Prostate gland (tissue), 2 donors: ENCODE measurements around the gene TTR. TPM values are rescaled to one million over a fixed set of nuclear protein-coding genes. Genes with fewer than 3 reads are reported as not detected.

Source experiments
- DNase-seq: peaks from one replicate; pipeline ENCODE4 v3.0.0-alpha.2; 2019; ENCODE audit warnings: low spot score
- H3K27ac ChIP-seq, 2 donors: fragments of 200-600 bp; sonication (generic); 2 replicates each; pipeline ENCODE4 v1.5.1; 2017 to 2019
- H3K27me3 ChIP-seq: fragments of 200-600 bp; sonication (generic); replicated peaks from 2 replicates; pipeline ENCODE4 v1.5.1; 2019; ENCODE audit not compliant: insufficient read depth
- H3K36me3 ChIP-seq, 2 donors: fragments of 200-600 bp; sonication (generic); 1 replicate in 1 of 2; 2 replicates in 1 of 2; pipeline versions ENCODE4 v1.5.1 to v1.8.1; 2017 to 2019
- H3K4me1 ChIP-seq: fragments of 200-600 bp; sonication (generic); replicated peaks from 2 replicates; pipeline ENCODE4 v1.5.1; 2019
- H3K4me3 ChIP-seq, 2 donors: fragments of 200-600 bp; sonication (generic); 2 replicates each; pipeline ENCODE4 v1.5.1; 2017 to 2019
- H3K9me3 ChIP-seq: fragments of 200-600 bp; sonication (generic); 2 replicates; pipeline ENCODE4 v1.5.1; 2017
- POLR2A ChIP-seq: fragments of 450-650 bp; IDR thresholded peaks from one replicate; pipeline ENCODE4 v1.6.1; 2016; ENCODE audit warnings: antibody characterized with exemption, mild to moderate bottlenecking
- POLR2AphosphoS5 ChIP-seq: sonication (generic); formaldehyde crosslinking; IDR thresholded peaks from one replicate; pipeline ENCODE4 v1.6.1; 2017; ENCODE audit warnings: antibody characterized with exemption
- WGBS: methylation state at CpG from one replicate; pipeline ENCODE4 v1.1.5; 2018; 5-methylcytosine and 5-hydroxymethylcytosine counted together
- intact Hi-C: fragments of 100-400 bp; cut with DNase I; formaldehyde crosslinking; loops from one replicate; pipeline ENCODE4 v1.14.2; 2022
- total RNA-seq, 2 donors: library from RNA; depleted of rRNA; stranded (reverse); fragments of >200 nt; gene quantifications; one replicate each; pipeline ENCODE4 v1.1.0, GENCODE V29; 2016
- TF ChIP-seq, protein P1 (sequence below), 4 experiments: fragments of 200-600 bp in 2 of 4; fragments of 450-650 bp in 2 of 4; sonication (generic) in 2 of 4; IDR thresholded peaks; 1 replicate in 3 of 4; 2 replicates in 1 of 4; pipeline ENCODE4 v1.5.1; 2016 to 2019; ENCODE audit warnings: antibody characterized with exemption in 4 of 4, mild to moderate bottlenecking in 2 of 4, moderate library complexity in 2 of 4

TTR gene
- total RNA-seq, 2 donors from 2014 or later = 0.50 TPM; not detected in 1

- Histone ChIP-seq H3K36me3 (no peaks in the 10 kb centered on the region), H3K9me3 (no peaks in the 10 kb centered on the region), H3K27ac (no peak overlapping the region), H3K4me3 (no peak overlapping the region), H3K4me1 (no peaks in the 10 kb centered on the region), H3K27me3 (no peaks in the 10 kb centered on the region)
- intact Hi-C loops = no loop called here
- WGBS = 58% methylated on average over 4 of the region's 4 CpGs
- no peak for DNase-seq
- no peak for TF ChIP-seq POLR2A
- TF ChIP-seq, protein P1, sequence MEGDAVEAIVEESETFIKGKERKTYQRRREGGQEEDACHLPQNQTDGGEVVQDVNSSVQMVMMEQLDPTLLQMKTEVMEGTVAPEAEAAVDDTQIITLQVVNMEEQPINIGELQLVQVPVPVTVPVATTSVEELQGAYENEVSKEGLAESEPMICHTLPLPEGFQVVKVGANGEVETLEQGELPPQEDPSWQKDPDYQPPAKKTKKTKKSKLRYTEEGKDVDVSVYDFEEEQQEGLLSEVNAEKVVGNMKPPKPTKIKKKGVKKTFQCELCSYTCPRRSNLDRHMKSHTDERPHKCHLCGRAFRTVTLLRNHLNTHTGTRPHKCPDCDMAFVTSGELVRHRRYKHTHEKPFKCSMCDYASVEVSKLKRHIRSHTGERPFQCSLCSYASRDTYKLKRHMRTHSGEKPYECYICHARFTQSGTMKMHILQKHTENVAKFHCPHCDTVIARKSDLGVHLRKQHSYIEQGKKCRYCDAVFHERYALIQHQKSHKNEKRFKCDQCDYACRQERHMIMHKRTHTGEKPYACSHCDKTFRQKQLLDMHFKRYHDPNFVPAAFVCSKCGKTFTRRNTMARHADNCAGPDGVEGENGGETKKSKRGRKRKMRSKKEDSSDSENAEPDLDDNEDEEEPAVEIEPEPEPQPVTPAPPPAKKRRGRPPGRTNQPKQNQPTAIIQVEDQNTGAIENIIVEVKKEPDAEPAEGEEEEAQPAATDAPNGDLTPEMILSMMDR (IDR thresholded peaks at IDR 0.05) = no peak
- no peak for TF ChIP-seq POLR2AphosphoS5
Measured at GRCh38 chr18:31562726-31563125, 29.0 kb upstream of the TTR start.

- no peaks in the 10 kb centered on the region for H3K36me3 ChIP-seq
- H3K27ac ChIP-seq = no peak overlapping the region
- no peak for DNase-seq
- intact Hi-C loops = no loop called here
- no peaks in the 10 kb centered on the region for H3K9me3 ChIP-seq
- H3K4me3 ChIP-seq = no peak overlapping the region
- TF ChIP-seq, protein P1 (IDR thresholded peaks at IDR 0.05) = no peak
- TF ChIP-seq POLR2A = no peak
- no peak for TF ChIP-seq POLR2AphosphoS5
- no peaks in the 10 kb centered on the region for H3K27me3 ChIP-seq
- 38% methylated on average over 1 of the region's 1 CpG for WGBS
- no peaks in the 10 kb centered on the region for H3K4me1 ChIP-seq
Measured at GRCh38 chr18:31563778-31564177, 27.9 kb upstream of the TTR start.

- Histone ChIP-seq H3K27me3 (no peaks in the 10 kb centered on the region), H3K4me3 (no peak overlapping the region), H3K36me3 (no peaks in the 10 kb centered on the region), H3K9me3 (no peaks in the 10 kb centered on the region), H3K27ac (no peak overlapping the region), H3K4me1 (no peaks in the 10 kb centered on the region)
- TF ChIP-seq POLR2AphosphoS5 = no peak
- TF ChIP-seq, protein P1 (IDR thresholded peaks at IDR 0.05) = no peak
- no peak for TF ChIP-seq POLR2A
- intact Hi-C loops = no loop called here
- no peak for DNase-seq
- 83% methylated on average over 2 of the region's 2 CpGs for WGBS
Measured at GRCh38 chr18:31565345-31565744, 26.3 kb upstream of the TTR start.

DNA sequence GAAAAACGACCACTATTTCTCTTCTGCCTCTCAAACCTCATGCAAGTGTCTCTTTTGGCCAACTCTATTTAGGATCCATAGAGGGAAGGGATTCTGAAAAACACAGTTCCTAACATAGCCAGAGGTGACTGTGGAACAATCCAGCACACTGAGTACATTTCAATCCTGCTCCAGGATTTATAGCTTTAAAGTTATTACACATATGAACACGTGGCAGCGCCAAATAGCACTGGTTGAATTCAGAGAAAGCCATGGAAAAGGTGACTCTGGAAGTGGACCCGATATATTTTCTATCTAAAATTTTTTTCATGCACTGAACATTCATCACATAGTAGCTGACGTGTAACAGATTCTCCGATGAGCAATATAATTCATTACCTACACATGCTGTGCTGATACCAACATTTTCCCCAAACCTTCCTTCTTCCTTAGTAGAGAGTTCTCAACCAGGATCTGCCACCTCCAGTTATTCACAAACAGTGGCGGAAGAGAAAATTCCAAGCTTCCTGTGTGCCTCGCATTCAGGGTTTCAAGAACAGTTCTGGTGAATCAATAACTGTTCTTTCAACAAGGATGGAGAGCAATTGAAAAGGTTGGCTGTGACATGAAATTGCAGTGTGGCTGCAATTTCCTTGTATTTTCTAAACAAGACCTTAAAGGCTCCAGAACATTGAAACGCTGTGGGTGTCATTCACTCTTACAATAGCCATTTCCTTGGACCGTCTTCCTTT lies 25.7 kb upstream of the TTR start:
- WGBS = 82% methylated on average over 10 of the region's 10 CpGs

More for the DNA sequence above, 25.7 kb upstream of the TTR start:
- TF ChIP-seq, protein P1 (IDR thresholded peaks at IDR 0.05) = no peak
- no peak for TF ChIP-seq POLR2A
- no peak for TF ChIP-seq POLR2AphosphoS5
- Histone ChIP-seq H3K27ac (no peak overlapping the region), H3K4me3 (no peak overlapping the region), H3K27me3 (no peaks in the 10 kb centered on the region), H3K36me3 (no peaks in the 10 kb centered on the region), H3K4me1 (no peaks in the 10 kb centered on the region), H3K9me3 (no peaks in the 10 kb centered on the region)
- intact Hi-C loops = no loop called here
- DNase-seq = no peak
